ENCODE measurements around the gene RASIP1. TPM values are rescaled to one million over a fixed set of nuclear protein-coding genes. Genes with fewer than 3 reads are reported as not detected.

The RASIP1 gene
- total RNA-seq, 1 donor from 2014 or later = 0.30 TPM

DNA sequence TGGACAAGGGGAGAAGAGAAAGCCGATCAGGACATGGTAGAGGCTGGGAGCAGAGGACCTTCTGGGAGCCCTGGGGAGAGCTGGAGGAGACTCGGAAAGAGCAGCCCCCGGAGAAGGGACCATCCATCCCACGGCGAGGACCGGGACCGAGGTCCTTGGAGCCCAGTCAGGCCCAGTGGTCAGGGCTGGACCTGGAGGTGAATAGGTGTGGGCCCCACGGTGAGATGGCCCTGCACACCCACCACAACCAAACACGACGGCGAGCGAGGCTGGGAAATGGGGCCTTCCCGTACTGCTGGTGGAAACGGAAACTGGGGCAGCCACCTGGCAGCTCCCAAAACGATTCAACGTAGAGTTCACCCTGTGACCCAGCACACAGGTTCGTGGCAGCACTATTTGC lies 63.9 kb downstream of the RASIP1 start:
- intact Hi-C loops (cut with micrococcal nuclease) = no loop called here

DNA sequence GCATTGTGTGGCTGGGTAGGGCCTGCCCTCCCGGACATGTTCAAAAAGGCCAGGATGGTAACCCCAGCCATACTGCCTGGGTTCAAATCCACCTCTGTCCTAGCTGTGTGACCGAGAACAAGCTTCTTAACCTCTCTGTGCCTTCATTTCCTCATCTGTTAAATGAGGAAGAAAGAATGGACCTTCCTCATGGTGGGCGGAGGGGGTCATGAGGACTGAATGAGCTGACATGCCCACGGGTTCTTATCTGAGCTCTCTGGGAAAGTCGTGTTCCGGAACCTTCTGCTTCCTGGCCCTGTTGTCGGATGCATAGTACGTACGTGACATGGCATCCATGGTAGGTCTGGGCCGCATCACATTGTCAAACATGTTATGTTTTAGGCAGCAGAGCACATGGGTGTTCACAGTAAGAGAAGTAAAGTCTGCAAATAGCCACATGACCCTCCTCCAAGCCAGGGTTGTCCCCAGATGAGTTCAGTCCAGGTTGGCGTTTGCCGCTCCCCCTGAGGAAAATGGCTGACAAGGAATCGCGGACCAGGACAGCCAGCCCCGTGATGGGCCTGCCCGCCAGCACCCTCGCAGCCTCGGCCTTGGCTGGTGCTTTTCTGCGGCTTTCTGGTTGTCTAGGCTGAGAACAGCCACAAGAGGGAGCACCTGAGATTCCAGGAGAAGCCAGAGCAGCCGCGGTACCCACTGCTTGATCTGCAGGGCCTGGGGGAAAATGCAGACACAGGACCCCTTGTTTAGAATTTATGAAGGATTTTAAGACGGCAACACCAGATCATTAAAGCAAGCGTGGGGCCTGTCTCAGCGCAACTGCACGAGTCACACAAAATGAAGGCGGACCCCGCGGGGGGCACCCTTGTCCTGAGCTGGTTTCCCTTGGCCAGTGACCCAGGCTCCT lies 65.2 kb downstream of the RASIP1 start:
- intact Hi-C loops (cut with micrococcal nuclease) = loop anchor here (1.0 kb wide), 1 partner anchor 29 kb away; the partner anchor contains the start of gene CA11

DNA sequence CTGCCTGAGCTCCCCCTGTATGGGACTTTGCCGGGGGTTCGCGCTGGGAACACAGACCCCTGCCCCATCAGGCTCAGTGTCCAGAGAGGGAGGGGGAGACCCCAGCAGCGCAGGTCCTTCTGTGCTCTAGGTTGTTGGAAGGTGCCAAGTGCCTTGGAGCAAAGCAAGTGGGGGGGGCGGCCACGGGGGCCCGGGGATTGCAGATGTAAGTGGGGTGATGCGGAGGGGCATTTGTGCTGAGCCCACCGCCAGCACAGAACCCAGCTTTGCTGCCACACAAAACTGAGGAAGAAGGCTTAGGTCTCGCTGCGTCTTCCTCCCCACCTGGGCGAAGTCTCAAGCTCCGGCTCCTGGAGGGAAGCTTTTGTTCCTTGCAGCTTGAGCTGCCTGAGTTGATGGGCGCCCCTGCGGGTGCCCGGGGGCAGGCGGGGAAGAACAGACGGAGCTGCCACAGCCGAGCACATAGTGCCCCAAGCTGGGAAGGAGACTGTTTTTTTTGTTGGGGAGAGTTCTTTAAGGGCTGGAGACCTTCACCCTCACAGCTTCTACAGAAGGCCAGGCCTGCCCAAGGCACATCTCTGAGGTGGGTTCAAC lies 66.1 kb downstream of the RASIP1 start:
- intact Hi-C loops (cut with micrococcal nuclease) = no loop called here

DNA sequence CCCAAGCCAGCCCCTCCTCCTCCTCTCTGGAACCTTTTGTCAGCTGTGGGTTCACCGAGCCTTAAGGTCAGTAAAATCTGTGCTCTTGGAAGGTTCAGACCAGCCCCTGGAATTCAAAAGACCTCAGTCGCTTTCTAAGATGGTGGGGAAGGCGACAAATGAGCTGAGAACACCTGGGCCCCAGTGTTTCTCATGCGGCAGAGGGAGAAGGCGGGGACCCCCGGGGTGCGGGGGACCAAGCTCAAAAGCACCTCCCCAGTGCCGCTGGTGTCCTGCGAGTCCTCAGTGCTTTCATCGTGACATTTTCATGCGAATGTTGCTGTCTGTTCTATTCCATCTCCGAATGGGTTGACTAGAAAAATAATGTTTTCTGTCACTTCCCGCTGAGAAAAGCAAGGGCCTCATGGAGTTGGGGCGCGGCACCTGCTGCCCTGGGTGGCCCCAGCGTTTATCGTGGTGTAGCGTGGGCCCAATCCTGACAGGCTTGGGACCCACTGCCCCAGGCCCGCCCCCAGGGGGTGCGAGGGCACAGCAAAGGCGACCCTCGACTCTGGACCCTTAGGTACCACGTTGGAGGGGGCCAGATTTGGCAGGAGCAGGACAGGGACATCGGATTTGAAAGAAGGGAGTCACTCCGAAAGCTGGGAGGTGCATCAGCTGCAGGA lies 66.8 kb downstream of the RASIP1 start:
- intact Hi-C loops (cut with micrococcal nuclease) = no loop called here

DNA sequence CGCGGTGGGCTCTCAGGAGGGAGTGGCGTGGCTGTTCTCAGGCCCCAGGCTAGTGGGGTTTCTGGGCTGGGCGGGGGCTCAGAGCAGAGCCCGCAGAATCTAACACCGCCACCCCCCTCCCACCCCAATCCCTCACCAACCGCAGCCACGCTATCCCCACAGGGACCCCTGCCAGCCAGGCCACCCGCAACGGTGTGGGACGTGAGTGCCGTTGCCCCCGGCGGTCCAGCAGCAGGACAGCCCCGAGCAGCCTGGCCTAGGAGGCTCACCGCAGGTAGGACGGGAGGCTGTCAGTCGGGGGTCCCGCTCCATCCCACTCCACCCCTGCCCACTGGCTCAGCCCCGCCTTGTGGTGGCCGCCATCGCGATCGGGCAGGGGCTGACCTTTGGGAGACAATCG lies 67.4 kb downstream of the RASIP1 start, which contains the start of gene NTN5:
Gene NTN5 (minus strand): TSS at position 24 of the 400 bp plus-strand sequence. CDS start 2,031 bp downstream, outside the sequence.
- intact Hi-C loops (cut with micrococcal nuclease) = no loop called here

DNA sequence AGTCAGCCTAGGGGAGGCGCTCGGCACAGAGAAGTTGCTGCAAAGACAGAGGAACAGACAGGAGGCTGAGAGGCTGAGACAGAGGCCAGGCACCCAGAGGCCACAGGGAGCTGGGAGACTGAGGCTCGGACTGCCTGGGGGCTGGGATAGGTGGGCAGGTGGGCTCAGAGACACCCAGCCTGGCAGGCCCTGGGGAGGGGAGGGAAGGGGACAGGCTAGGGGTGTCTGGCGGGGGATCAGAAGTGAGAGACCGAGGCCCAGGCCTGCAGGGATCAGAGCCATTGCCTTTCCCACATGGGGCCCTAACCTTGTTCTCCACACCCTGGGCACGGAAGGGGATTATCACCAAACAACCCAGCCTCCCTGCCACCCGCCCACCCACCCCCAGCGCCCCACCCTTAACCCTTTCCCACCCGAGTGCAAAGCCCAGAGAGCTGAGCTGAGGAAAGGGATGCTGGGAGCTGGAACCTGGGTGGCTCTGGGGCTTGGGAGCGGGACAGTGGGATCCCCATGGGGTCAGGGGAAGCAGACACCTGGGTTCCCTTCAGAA lies 68.9 kb downstream of the RASIP1 start:
- intact Hi-C loops (cut with micrococcal nuclease) = no loop called here

DNA sequence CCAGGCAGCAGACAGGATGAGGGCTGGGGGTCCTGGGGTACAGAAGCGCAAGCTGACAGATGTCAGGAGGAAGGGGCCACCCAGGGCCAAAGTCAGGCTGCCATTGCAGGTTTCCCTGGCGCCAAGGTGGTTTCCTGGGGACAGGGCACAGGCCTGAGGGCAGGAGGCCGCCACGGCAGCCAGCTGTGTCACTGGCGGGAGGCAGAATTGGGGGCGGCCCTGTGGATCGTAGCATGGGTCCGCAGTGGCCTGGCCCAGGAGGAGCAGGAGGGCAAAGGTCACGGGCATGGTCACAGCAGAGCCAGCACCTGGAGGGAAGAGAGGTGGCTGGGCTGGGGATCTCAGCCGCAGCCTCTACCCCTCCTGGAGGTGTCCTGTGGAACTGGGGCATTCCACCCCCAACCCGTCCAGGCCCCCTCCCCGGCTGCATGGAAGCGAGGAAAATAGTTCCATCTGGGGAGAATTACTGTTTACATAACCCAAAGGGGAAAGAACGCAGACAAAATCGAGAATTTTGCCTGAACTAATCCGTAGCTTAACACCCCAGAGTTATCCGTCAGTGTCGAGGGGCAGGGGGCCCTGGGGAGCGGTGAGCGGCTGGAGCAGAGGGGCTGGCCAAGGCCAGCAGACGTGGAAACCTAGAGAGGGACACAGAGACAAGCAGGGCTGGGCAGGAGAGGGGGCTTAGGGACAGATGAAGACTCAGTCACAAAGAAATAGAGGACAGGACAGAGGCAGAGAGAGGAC lies 69.5 kb downstream of the RASIP1 start:
- intact Hi-C loops (cut with micrococcal nuclease) = no loop called here

Other genes starting within 250 kb of the RASIP1 start
- 2.8 and 3.4 TPM in 2 replicates for gene LMTK3, start 228.8 kb downstream of the RASIP1 start, total RNA-seq
- gene SULT2B1, start 188.4 kb downstream of the RASIP1 start, total RNA-seq = 0.16 TPM in 1 of 2 replicates, not detected in the other
- gene SPACA4, start 133.9 kb downstream of the RASIP1 start, total RNA-seq = not detected in 2 replicates
- 3.4 and 3.8 TPM in 2 replicates for gene FAM83E, start 125.5 kb downstream of the RASIP1 start, total RNA-seq
- gene RPL18, start 121.4 kb downstream of the RASIP1 start, total RNA-seq = 1,606 and 1,641 TPM in 2 replicates
- gene SPHK2, start 121.1 kb downstream of the RASIP1 start, total RNA-seq = 30.9 and 35.3 TPM in 2 replicates
- 9.6 and 11.8 TPM in 2 replicates for gene DBP, start 103.2 kb downstream of the RASIP1 start, total RNA-seq
- gene CA11, start 94.4 kb downstream of the RASIP1 start, total RNA-seq = 4.2 and 4.4 TPM in 2 replicates
- 0.23 and 0.50 TPM in 2 replicates for gene NTN5, start 67.6 kb downstream of the RASIP1 start, total RNA-seq
- gene FUT2, start 44.6 kb downstream of the RASIP1 start, total RNA-seq = not detected in 2 replicates
- gene MAMSTR, start 20.9 kb downstream of the RASIP1 start, total RNA-seq = 1.00 and 1.1 TPM in 2 replicates
- gene IZUMO1, start 6.3 kb upstream of the RASIP1 start, total RNA-seq = not detected in 2 replicates
- gene FUT1, start 12.0 kb upstream of the RASIP1 start, total RNA-seq = 0.25 and 0.36 TPM in 2 replicates
- not detected in 2 replicates for gene FGF21, start 14.9 kb upstream of the RASIP1 start, total RNA-seq
- gene BCAT2, start 70.4 kb upstream of the RASIP1 start, total RNA-seq = 56.3 and 60.1 TPM in 2 replicates
- 0.36 and 0.59 TPM in 2 replicates for gene HSD17B14, start 95.9 kb upstream of the RASIP1 start, total RNA-seq
- gene PLEKHA4, start 128.0 kb upstream of the RASIP1 start, total RNA-seq = 1.4 and 1.8 TPM in 2 replicates
- gene PPP1R15A, start 131.8 kb upstream of the RASIP1 start, total RNA-seq = 24.5 and 26.8 TPM in 2 replicates
- not detected in 2 replicates for gene TULP2, start 158.1 kb upstream of the RASIP1 start, total RNA-seq
- gene NUCB1, start 159.7 kb upstream of the RASIP1 start, total RNA-seq = 225 and 234 TPM in 2 replicates
- 0.52 and 0.75 TPM in 2 replicates for gene DHDH, start 193.1 kb upstream of the RASIP1 start, total RNA-seq
- gene BAX, start 214.3 kb upstream of the RASIP1 start, total RNA-seq = 326 and 330 TPM in 2 replicates
- 704 and 728 TPM in 2 replicates for gene FTL, start 224.7 kb upstream of the RASIP1 start, total RNA-seq

Data from T-helper 2 cell treated with Interferon-gamma antibody and Interleukin-4, amounts not matched to agents 100 ng/mL and 5 ng/mL, for 36 hours (primary cell).